Endothelial cell (in vitro differentiated cells): Measurements from ENCODE around the gene SLC35D1. TPM values are rescaled to one million over a fixed set of nuclear protein-coding genes. Genes with fewer than 3 reads are reported as not detected.

Experiments
- DNase-seq: peaks from one replicate; pipeline ENCODE4 v3.0.0; 2021; ENCODE audit warnings: low spot score
- H3K27ac Mint-ChIP-seq: one replicate; pipeline ENCODE4 v1.8.0; 2021; ENCODE audit warnings: mixed read lengths, inconsistent platforms; ENCODE audit not compliant: unreplicated experiment
- H3K27me3 Mint-ChIP-seq: one replicate; pipeline ENCODE4 v1.8.0; 2021; ENCODE audit warnings: mild to moderate bottlenecking, moderate library complexity, mixed read lengths, inconsistent platforms; ENCODE audit not compliant: unreplicated experiment
- H3K36me3 Mint-ChIP-seq: one replicate; pipeline ENCODE4 v1.8.0; 2021; ENCODE audit warnings: mild to moderate bottlenecking, low read depth, mixed read lengths, inconsistent platforms; ENCODE audit not compliant: unreplicated experiment
- H3K4me1 Mint-ChIP-seq: one replicate; pipeline ENCODE4 v1.8.0; 2021; ENCODE audit warnings: mild to moderate bottlenecking, mixed read lengths, inconsistent platforms; ENCODE audit not compliant: unreplicated experiment
- H3K4me3 Mint-ChIP-seq: one replicate; pipeline ENCODE4 v1.8.0; 2021; ENCODE audit warnings: mild to moderate bottlenecking, mixed read lengths, inconsistent platforms; ENCODE audit not compliant: unreplicated experiment
- H3K9me3 Mint-ChIP-seq: one replicate; pipeline ENCODE4 v1.8.0; 2021; ENCODE audit warnings: mixed read lengths, inconsistent platforms; ENCODE audit not compliant: unreplicated experiment
- CTCF ChIP-seq: fragments of 200-600 bp; sonication (generic); IDR thresholded peaks from one replicate; pipeline ENCODE4 v1.5.0; 2021; ENCODE audit warnings: antibody characterized with exemption; ENCODE audit not compliant: unreplicated experiment
- long read RNA-seq: library from polyadenylated mRNA; unstranded; transcript quantifications from one replicate; pipeline ENCODE4 v2.0.0, GENCODE V29; 2020; ENCODE audit not compliant: unreplicated experiment
- total RNA-seq: library from RNA; stranded (reverse); fragmentation: NEBNext Ultra II Directional; extraction: Animal tissue kit (Norgen Biotek cat#: 25700); gene quantifications from one replicate; pipeline ENCODE4 v1.2.1, GENCODE V29; 2021; ENCODE audit not compliant: unreplicated experiment

SLC35D1 gene
- 4.2 TPM for total RNA-seq
- long read RNA-seq, full-length matches to known transcripts: 1 of 2 reads
- long read RNA-seq, partial matches to known transcripts: 1 of 2 reads
- long read RNA-seq, other reads (novel, unspliced or antisense): 0 of 2 reads

GRCh38 chr1:67053785-67054772, at the start of gene SLC35D1:
TSS of gene SLC35D1 (minus strand) at chr1:67054148. CDS start at chr1:67054013, 135 bp downstream.
- Mint-ChIP-seq H3K27me3 (peaks cover 5% of the 10 kb centered on the region), H3K4me1 (peaks cover 12% of the 10 kb centered on the region), H3K9me3 (no peaks in the 10 kb centered on the region), H3K27ac (peak within 1 kb of the TSS; percentile 81), H3K36me3 (no peaks in the 10 kb centered on the region), H3K4me3 (peak within 1 kb of the TSS; percentile 93)
- DNase-seq: peak; percentile 80
- no peak for TF ChIP-seq CTCF

- TF ChIP-seq CTCF: no peak
- H3K27me3 Mint-ChIP-seq: no peaks in the 10 kb centered on the region
- H3K4me3 Mint-ChIP-seq: no peak overlapping the region
- no peaks in the 10 kb centered on the region for H3K4me1 Mint-ChIP-seq
- no peaks in the 10 kb centered on the region for H3K36me3 Mint-ChIP-seq
- H3K27ac Mint-ChIP-seq: no peak overlapping the region
- no peaks in the 10 kb centered on the region for H3K9me3 Mint-ChIP-seq
- no peak for DNase-seq
These were observed 49.6 kb upstream of the SLC35D1 start for GRCh38 chr1:67103548-67103947.

- Mint-ChIP-seq H3K27me3 (no peaks in the 10 kb centered on the region), H3K27ac (no peak overlapping the region), H3K4me1 (no peaks in the 10 kb centered on the region), H3K36me3 (no peaks in the 10 kb centered on the region), H3K9me3 (no peaks in the 10 kb centered on the region), H3K4me3 (no peak overlapping the region)
- no peak for TF ChIP-seq CTCF
- DNase-seq: no peak
These were observed 46.9 kb upstream of the SLC35D1 start for GRCh38 chr1:67100833-67101232.

GRCh38 chr1:67097305-67097704, 43.4 kb upstream of the SLC35D1 start:
- Mint-ChIP-seq H3K27ac (no peak overlapping the region), H3K4me1 (no peaks in the 10 kb centered on the region), H3K9me3 (no peaks in the 10 kb centered on the region), H3K27me3 (no peaks in the 10 kb centered on the region), H3K36me3 (no peaks in the 10 kb centered on the region), H3K4me3 (no peak overlapping the region)
- DNase-seq: no peak
- TF ChIP-seq CTCF: no peak

GRCh38 chr1:67094191-67094590, 40.2 kb upstream of the SLC35D1 start:
- no peak overlapping the region for H3K4me3 Mint-ChIP-seq
- H3K4me1 Mint-ChIP-seq: no peaks in the 10 kb centered on the region
- peaks cover 1% of the 10 kb centered on the region for H3K27me3 Mint-ChIP-seq
- no peak for DNase-seq
- H3K9me3 Mint-ChIP-seq: no peaks in the 10 kb centered on the region
- no peaks in the 10 kb centered on the region for H3K36me3 Mint-ChIP-seq
- TF ChIP-seq CTCF: no peak
- no peak overlapping the region for H3K27ac Mint-ChIP-seq
